ENCODE data around the gene METTL16.

METTL16 gene

DNA sequence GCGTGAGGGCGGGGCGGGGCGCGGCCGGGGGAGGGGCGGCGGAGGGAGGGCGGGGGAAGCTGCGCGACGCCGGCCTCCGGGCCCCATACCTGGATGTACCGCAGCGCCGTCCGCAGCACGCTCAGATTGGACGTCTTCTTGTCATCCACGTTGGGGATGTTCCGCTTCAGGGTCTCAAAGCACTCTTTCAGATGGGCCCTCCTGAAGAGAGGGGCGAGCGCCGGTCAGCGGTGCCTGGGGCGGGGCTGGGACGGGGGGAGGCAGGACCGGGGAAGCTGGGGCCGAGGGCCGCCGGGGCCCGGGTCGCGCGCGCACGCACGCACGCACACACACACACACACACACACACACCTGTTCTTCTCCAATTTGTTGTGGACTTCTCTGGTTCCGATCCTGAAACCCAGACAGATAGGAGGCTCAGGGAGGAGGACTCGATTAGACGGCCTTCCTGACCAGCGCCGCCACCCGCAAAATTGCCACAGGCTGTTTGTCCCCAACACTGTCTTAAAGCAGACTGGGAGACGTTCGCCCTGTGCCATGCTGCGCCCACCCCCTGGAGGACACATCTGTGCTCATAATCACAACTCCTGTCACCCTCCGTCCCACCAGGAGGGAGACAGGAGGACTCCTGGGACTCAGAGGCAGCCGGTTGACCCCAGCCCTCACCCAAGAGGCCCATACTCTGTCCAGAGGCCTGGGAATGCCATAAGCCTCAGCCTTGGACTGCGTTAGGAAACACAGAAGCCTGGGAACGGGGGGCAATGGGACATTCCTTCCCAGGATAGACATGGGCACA is 117.5 kb downstream of the METTL16 start:
- no peak for FAIRE-seq

DNA sequence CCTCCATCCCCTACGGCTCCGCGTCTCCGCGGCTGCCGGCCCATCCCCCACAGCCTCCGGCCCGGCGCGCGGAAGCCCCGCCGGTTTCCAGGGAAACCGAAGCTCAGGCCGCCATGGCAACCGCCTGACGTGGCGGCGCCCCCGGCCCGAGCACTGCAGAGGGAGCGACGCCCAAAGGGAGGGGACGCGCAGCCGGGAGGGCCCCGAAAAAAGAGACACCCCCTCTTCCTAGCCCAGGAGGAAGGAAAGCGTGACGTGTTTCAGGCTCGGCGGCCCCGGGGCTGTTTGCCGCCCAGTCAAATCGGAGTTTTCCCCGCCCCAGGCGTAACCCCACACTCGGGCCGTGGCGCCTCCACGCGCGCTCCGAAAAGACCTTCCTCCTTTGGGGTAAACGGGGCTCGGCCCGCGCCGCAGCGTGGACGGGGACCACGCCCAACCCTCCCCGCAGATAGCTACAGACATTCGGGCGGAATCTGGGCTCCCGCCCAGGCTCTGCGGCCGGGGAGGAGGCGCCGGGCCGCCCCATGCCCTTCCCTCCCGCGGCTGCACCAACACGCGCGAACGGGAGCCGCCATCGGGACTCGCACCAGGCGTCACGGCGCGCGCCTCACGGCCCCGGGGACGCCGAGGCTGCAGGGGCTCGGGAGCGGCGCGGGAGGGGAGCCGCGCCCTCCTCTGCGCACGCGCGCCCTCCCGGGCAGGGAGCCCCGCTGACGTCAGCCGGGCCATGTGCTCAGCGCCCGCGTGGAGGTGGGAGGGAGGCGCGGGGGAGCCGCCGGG is 118.3 kb downstream of the METTL16 start:
- FAIRE-seq, result no peak

GRCh38 chr17:2392252-2393173 is 119.2 kb downstream of the METTL16 start:
- no peak for FAIRE-seq

DNA sequence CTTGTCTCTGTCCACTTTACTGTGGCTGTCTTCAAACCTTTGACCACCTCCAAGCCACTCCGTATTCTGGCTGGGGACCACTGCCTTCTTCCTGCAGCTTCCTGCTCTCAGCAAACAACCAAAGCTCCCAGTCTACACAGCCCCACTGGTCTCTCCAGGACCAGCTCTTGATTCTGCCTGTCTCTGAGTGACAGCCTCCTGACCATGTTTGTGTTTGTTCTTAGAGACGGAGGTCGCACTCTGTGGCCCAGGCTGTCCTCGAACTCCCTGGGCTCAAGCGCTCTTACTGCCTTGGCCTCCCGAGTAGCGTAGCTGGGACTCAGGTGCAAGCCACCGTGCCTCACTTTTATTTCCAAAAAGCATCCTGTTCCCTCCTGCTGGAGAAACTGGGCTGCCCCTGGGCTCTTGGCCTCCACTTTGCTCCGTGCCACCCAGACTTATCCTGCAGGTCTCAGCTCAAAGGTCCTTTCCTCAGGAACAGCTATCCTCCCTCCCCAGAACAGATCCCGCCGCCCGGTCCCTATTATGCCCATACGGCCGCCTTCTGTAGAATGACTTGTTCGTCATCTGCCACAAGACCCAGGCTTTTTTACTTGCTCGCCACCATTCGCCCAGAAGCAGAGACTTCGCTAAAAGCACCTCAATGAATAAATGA is 120.0 kb downstream of the METTL16 start:
- FAIRE-seq, result no peak

- no peak for FAIRE-seq
These were observed 121.4 kb downstream of the METTL16 start for GRCh38 chr17:2390199-2390836.

GRCh38 chr17:2388683-2389055 is 123.0 kb downstream of the METTL16 start:
- FAIRE-seq, result no peak

- no peak for FAIRE-seq
These were observed 123.5 kb downstream of the METTL16 start for GRCh38 chr17:2388020-2388682.

DNA sequence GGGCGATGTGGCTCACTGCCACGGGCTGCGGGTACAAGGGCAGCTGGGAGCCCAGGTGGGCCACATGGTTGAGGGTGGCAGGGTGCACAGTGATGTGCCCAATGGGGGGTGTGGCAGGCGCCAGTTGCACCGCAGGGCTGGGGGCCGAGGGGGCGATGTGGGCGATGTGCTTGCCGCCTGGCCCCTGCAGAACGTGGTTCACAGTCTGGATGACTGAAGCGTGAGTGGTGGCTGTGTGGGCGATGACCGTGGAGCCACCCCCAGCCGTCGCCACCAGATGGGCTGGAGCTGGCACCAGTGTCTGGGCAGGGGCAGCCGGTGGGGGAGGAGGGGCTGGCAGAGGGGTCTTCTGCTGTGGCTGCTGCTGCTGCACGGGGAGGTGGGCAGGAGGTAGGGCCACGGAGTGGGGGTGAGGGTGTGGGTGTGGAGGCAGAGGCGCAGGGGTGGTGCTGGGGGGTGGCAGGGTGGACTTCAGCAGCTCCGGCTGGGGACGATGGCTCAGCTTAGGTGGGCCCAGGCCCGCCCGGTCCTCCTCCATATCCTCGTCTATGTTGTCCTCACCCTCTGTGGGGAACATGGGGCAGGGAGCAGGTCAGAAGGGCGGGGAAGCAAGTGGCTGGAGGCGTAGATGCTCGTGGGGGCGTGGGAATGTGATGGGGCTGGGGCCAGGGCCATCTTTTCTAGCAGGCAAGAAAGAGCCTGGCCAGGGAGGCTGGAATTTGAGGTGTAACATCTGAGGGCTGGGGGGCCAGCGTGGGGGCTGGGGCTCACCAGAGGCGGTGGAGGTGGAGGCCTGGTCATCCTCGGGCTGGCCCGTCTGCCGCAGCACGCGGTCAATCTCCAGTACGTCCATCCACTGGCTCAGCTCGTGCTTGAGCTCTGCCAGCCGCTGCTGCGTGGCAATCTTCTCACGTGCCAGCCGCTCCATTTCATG is 124.3 kb downstream of the METTL16 start:
- no peak for FAIRE-seq

GRCh38 chr17:2386400-2387085 is 125.1 kb downstream of the METTL16 start:
- no peak for FAIRE-seq

- no peak for FAIRE-seq
These were observed 126.2 kb downstream of the METTL16 start for GRCh38 chr17:2385240-2386210.

DNA sequence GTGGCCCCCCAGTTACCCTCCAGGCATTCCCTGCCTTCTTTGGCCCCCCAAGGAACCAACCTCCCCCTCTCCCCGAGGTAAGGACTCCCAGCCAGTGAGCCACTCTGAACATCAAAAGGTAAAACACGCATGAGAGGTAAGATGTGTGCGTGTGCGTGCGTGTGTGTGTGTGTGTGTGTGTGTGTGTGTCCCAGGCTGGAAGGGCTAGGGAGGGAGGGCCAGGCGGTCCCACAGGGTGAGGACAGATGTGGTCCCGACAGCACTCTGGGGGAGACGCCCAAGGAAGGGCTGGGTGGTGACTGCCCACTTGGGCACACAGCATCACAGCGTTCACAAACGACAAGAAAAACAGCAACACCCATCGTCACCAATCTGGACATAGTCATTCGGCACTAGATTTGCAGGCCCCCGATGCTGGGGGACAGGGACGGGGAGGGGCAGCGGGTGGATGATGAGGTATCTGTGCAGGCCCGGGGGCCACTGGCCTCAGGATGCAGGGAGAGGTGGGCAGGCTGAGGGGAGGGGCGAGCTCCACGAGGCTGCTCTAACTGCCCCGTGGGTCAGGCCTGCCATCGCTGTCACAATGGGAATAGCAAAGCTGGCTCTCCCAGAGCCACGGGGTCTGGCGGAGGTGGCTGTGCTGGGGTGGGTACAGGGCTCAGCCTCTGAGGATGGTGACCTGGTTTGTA is 127.1 kb downstream of the METTL16 start:
- FAIRE-seq, result no peak

GRCh38 chr17:2383628-2384167 is 128.0 kb downstream of the METTL16 start:
- FAIRE-seq, result no peak

DNA sequence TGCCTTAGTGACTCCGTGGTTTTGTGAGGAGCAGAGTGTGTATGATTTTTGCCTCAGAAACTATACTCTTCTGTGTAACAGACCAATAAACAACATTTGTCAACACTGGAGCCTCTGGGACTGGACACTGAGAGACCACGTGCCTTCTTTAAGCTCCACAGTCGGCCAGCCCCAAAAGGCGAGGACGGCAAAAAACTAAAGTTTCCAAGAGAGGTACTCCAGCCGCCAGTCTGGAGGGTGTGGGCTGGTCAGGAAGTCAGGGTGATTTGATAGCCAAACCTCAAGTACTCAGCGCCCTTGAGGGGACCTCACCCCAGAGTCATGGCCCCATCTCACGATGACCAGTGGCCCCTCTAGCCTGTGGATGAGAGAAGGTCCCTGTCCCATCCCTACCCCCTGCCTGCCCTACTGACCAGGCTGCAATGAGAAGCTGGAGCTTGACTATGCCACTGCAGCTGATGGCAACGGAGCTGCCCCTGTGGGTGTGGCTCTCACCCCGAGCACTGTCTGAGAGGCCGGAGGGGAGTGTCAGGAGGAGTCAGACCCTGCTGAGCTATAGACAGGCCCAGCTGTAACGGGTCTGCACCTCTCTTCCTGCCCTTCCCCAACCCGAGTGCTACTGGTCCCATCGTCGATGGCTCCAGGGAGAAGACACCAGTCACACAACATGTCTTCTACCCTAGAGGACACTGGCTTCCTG is 130.6 kb downstream of the METTL16 start:
- FAIRE-seq, result no peak

- no peak for FAIRE-seq
These were observed 131.3 kb downstream of the METTL16 start for GRCh38 chr17:2380226-2380922.

DNA sequence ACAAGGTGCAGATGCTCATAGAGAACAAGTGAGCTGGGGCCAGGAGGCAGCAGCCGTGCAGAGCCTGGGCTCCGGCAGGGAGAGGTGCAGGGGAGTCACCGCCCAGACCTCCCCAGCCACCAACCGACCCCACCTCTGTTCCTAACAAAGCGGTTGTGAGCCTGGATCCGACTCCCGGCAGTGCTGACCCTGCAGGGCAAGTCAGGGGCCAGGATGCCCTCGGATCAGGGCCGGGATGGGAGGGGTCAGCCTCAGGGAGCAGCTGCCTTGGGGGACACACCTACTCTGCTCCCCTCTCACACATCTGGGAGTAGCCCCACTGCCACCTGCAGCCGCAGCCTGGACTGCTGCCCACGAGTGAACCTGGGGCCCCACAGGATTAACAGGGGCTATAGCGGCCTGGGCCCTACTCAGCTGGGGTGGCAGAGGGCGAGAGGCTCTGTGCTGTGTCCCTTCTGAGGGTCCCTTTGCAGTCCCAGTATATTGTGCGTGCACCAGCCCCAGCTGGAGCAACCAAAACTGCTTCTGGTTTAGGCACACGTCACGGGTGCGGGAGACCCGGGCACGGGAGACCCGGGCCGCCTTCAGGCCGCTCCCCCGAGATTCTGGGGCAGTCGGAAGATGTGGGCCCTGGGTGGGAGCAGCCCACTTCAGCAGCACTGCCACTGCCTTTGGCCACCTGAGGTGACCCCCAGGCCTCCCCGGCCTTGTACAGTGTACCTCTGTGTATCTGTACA is 132.0 kb downstream of the METTL16 start:
- no peak for FAIRE-seq

DNA sequence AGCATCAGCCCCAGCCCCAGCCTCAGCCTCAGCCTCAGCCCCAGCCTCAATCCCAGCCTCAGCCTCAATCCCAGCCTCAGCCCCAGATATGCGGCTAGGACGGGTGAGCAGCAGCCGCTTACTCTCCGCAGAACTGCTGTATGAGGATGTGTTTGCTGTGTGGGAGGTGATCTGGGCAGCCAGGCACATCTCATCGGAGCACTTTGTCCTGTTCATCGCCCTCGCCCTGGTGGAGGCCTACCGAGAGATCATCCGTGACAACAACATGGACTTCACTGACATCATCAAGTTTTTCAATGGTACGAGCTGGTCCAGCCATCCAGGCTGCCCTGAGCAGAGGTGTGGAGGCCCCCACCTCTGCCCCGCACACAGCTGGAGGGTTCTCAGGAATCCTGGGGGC is 132.8 kb downstream of the METTL16 start:
- no peak for FAIRE-seq

Data from islet of Langerhans (tissue), 1 donor.